K562 (cell line): Measurements from ENCODE around the gene ZNF865. TPM values are rescaled to one million over a fixed set of nuclear protein-coding genes. Genes with fewer than 3 reads are reported as not detected.

Experiments
- AFF1 ChIP-seq, 2 experiments: fragments of 450-650 bp; IDR thresholded peaks; 2 replicates each; pipeline ENCODE4 v1.6.1; 2018; ENCODE audit warnings: mild to moderate bottlenecking in 2 of 2, low read depth in 1 of 2; ENCODE audit not compliant: partially characterized antibody in 2 of 2
- CGGBP1 ChIP-seq: fragments of 250-450 bp; sonication (Bioruptor Pico); IDR thresholded peaks from 2 replicates; pipeline ENCODE4 v1.9.0; 2021; ENCODE audit warnings: mild to moderate bottlenecking
- MNT ChIP-seq, 2 experiments: fragments of 450-650 bp; conservative IDR thresholded peaks; 2 replicates each; pipeline ENCODE4 v1.6.1; 2017; ENCODE audit warnings: mild to moderate bottlenecking in 2 of 2, moderate library complexity in 2 of 2
- PHB ChIP-seq: fragments of 250-450 bp; sonication (Bioruptor Pico); IDR thresholded peaks from 2 replicates; pipeline ENCODE4 v1.5.0; 2021
- ZBTB11 ChIP-seq, 3 experiments: fragments of 200-800 bp in 1 of 3; fragments of 250-450 bp in 1 of 3; fragments of 450-650 bp in 1 of 3; sonication (Bioruptor Pico) in 1 of 3; sonication (Bioruptor generic) in 1 of 3; formaldehyde crosslinking in 1 of 3; IDR thresholded peaks; 2 replicates each; pipeline versions ENCODE4 v1.6.1 to v1.8.0; 2016 to 2022; ENCODE audit warnings: mild to moderate bottlenecking in 2 of 3, missing genetic modification characterization in 2 of 3, missing compliant biosample characterization in 1 of 3, moderate library complexity in 1 of 3
- ZNF318 ChIP-seq, 2 experiments: fragments of 450-650 bp; IDR thresholded peaks; 2 replicates each; pipeline ENCODE4 v1.6.1; 2016; ENCODE audit warnings: mild to moderate bottlenecking in 2 of 2, borderline replicate concordance in 1 of 2, low read depth in 1 of 2, moderate library complexity in 1 of 2
- polyA plus RNA-seq, 8 experiments: library from polyadenylated mRNA; depleted of rRNA in 4 of 8; stranded (reverse) in 5 of 8; unstranded in 3 of 8; fragments of >200 nt; fragmentation: Nextera tagmentation in 2 of 8; fragmentation: Illumina TruSeq in 1 of 8; extraction: Ambion mirVana in 2 of 8; extraction: Trizol in 1 of 8; gene quantifications; 2 replicates each; pipeline versions ENCODE4 v1.2.1 to v1.2.3, GENCODE V29; 2011 to 2014; ENCODE audit warnings: inconsistent platforms in 1 of 8, missing spikeins in 1 of 8
- total RNA-seq, 7 experiments: library from RNA; depleted of rRNA in 6 of 7; stranded (reverse); fragments of >200 nt in 6 of 7; fragmentation: Illumina TruSeq in 2 of 7; extraction: Trizol in 2 of 7; gene quantifications; 2 replicates each; pipeline versions ENCODE4 v1.2.1 to v1.2.3, GENCODE V29; 2011 to 2021; ENCODE audit warnings: low replicate concordance in 1 of 7

The ZNF865 gene
- total and polyA plus RNA-seq, 9 of the 15 experiments (the other 6 are each of a cell fraction or from before 2014, with no cell fraction given): 0.40 to 18.8 (median 1.6) TPM; not detected in 2

GRCh38 chr19:55581145-55581822 lies 24.2 kb upstream of the ZNF865 start (continued):
- TF ChIP-seq AFF1 (IDR thresholded peaks at IDR 0.05; ENCODE audit: low read depth in 1 of 2, partially characterized antibody in 2 of 2): peak in 1 of 2 experiments; percentile 92
- TF ChIP-seq MNT (conservative IDR thresholded peaks at IDR 0.05): 0 out of 4 replicates have a peak, but pooled peaks of 1 of the 2 experiments have one; percentile 5
- no peak for TF ChIP-seq ZNF318 (IDR thresholded peaks at IDR 0.05; ENCODE audit: borderline replicate concordance in 1 of 2, low read depth in 1 of 2)
- no peak for TF ChIP-seq PHB (CRISPR knock-in tag)
- TF ChIP-seq ZBTB11 (CRISPR knock-in tag; IDR thresholded peaks at IDR 0.05): peak in 1 of 3 experiments; percentile 98; a peak in 2 of 6 replicates
- TF ChIP-seq CGGBP1: no peak
